ENCODE results near the gene TAF11.

DNA sequence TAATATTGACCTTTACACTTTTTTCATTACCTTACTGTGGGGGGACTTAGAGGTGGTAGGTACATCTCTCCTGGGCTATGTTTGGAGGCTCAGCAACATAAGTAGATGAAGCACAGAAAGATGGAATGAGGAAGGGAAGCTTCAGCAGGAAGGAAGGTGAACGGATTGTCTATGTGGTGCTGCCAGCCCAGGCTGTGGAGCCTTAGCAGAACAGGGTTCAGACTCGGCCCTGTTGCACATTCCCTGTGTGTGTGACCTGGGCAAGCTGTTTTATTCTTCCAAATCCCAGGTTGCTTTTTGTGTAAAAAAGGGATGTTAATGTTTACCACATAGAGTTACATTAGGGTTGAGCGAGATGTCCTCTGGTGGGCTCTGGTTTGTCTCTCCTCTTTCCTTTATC is 42.4 kb upstream of the TAF11 start:
- TF ChIP-seq, protein P1, sequence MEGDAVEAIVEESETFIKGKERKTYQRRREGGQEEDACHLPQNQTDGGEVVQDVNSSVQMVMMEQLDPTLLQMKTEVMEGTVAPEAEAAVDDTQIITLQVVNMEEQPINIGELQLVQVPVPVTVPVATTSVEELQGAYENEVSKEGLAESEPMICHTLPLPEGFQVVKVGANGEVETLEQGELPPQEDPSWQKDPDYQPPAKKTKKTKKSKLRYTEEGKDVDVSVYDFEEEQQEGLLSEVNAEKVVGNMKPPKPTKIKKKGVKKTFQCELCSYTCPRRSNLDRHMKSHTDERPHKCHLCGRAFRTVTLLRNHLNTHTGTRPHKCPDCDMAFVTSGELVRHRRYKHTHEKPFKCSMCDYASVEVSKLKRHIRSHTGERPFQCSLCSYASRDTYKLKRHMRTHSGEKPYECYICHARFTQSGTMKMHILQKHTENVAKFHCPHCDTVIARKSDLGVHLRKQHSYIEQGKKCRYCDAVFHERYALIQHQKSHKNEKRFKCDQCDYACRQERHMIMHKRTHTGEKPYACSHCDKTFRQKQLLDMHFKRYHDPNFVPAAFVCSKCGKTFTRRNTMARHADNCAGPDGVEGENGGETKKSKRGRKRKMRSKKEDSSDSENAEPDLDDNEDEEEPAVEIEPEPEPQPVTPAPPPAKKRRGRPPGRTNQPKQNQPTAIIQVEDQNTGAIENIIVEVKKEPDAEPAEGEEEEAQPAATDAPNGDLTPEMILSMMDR (IDR thresholded peaks at IDR 0.05): no peak
- TF ChIP-seq POLR2A (IDR thresholded peaks at IDR 0.05) (no peak), POLR2AphosphoS5 (IDR thresholded peaks at IDR 0.05; ENCODE audit: insufficient read depth in 1 of 2, low read depth in 1 of 2) (no peak)

Data from vagina (tissue), 2 donors.